GM12878 (cell line): ENCODE results near the gene TSFM. TPM values are rescaled to one million over a fixed set of nuclear protein-coding genes. Genes with fewer than 3 reads are reported as not detected.

Source experiments
- ATAC-seq: fragments of 200-7000 bp; cut with Tn5 transposase; 3 replicates; pipeline ENCODE4 v1.9.1; 2020; ENCODE audit warnings: mild to moderate bottlenecking, moderate library complexity
- BruUV-seq: library from RNA; stranded (reverse); fragments of 400-500 nt; replicated peaks from 2 replicates; lab custom pipeline; 2021; lab: Mats Ljungman, UMichigan
- CTCF ChIA-PET: fragments of 300-600 bp; sonication (Branson Sonifier 250); formaldehyde crosslinking; extraction: SDS; loops from one replicate; lab custom pipeline; 2021; ENCODE audit warnings: inconsistent platforms; lab: Yijun Ruan, JAX
- POLR2A ChIA-PET: fragments of 350-600 bp; formaldehyde crosslinking; extraction: SDS; loops from one replicate; lab custom pipeline; 2021; ENCODE audit warnings: inconsistent platforms; lab: Charles Lee
- RAD21 ChIA-PET: fragments of 300-600 bp; sonication (Branson Sonifier 250); formaldehyde crosslinking; loops from one replicate; lab custom pipeline; 2023; ENCODE audit warnings: antibody characterized with exemption; ENCODE audit not compliant: unreplicated experiment; lab: Charles Lee
- SMC1A ChIA-PET: fragments of 300-600 bp; sonication (Branson Sonifier 250); formaldehyde crosslinking; loops from one replicate; lab custom pipeline; 2023; ENCODE audit not compliant: unreplicated experiment, uncharacterized antibody; lab: Charles Lee
- DNase-seq: peaks from one replicate; pipeline ENCODE4 v3.0.0-alpha.2; 2011; ENCODE audit warnings: low read depth, low spot score
- FAIRE-seq: peaks from 3 replicates; lab custom pipeline; 2011; peaks lifted over from hg19 to GRCh38; lab: Jason Lieb, UNC
- H2AFZ ChIP-seq: 2 replicates; pipeline ENCODE4 v1.6.0; 2011; ENCODE audit warnings: low read depth, low read length, control low read depth; ENCODE audit not compliant: control insufficient read depth
- H3K27ac ChIP-seq: 2 replicates; pipeline ENCODE4 v1.5.1; 2011; ENCODE audit warnings: control low read depth; ENCODE audit not compliant: control insufficient read depth, insufficient read depth
- H3K27me3 ChIP-seq, 2 experiments: replicated peaks in 1 of 2; 2 replicates each; pipeline versions ENCODE4 v1.6.0 to v1.6.1; 2011; ENCODE audit warnings: low read length in 1 of 2; ENCODE audit not compliant: control insufficient read depth in 2 of 2, insufficient read depth in 2 of 2
- H3K36me3 ChIP-seq, 2 experiments: 2 replicates each; pipeline ENCODE4 v1.5.1; 2011; ENCODE audit warnings: low read length in 1 of 2; ENCODE audit not compliant: control insufficient read depth in 2 of 2, insufficient read depth in 2 of 2
- H3K4me1 ChIP-seq: 2 replicates; pipeline ENCODE4 v1.6.1; 2011; ENCODE audit warnings: mild to moderate bottlenecking, low read length, moderate library complexity, mixed read lengths; ENCODE audit not compliant: control insufficient read depth, insufficient read depth
- H3K4me2 ChIP-seq: 2 replicates; pipeline ENCODE4 v1.6.0; 2011; ENCODE audit warnings: control low read depth; ENCODE audit not compliant: control insufficient read depth, insufficient read depth
- H3K4me3 ChIP-seq: fragments of 200-600 bp; sonication (generic); 2 replicates; pipeline ENCODE4 v1.5.1; 2016
- H3K79me2 ChIP-seq: 2 replicates; pipeline ENCODE4 v1.6.0; 2011; ENCODE audit warnings: low read length; ENCODE audit not compliant: control insufficient read depth, insufficient read depth
- H3K9ac ChIP-seq: 2 replicates; pipeline ENCODE4 v1.8.0; 2011; ENCODE audit warnings: low read length, control low read depth, mixed read lengths; ENCODE audit not compliant: control insufficient read depth, insufficient read depth
- H3K9me3 ChIP-seq: replicated peaks from 3 replicates; pipeline ENCODE4 v1.5.1; 2011; ENCODE audit warnings: mild to moderate bottlenecking, low read length; ENCODE audit not compliant: control insufficient read depth, insufficient read depth
- H4K20me1 ChIP-seq: 2 replicates; pipeline ENCODE4 v1.6.0; 2011; ENCODE audit not compliant: control insufficient read depth, insufficient read depth
- CHD2 ChIP-seq: IDR thresholded peaks from 2 replicates; pipeline ENCODE4 v1.6.1; 2011; ENCODE audit warnings: low read depth, low read length, improper control_type of control experiment, borderline replicate concordance
- GATAD2B ChIP-seq: fragments of 450-650 bp; conservative IDR thresholded peaks from 2 replicates; pipeline ENCODE4 v1.6.1; 2017; ENCODE audit warnings: low read depth, mild to moderate bottlenecking, moderate library complexity
- HDAC2 ChIP-seq: fragments of 200-600 bp; sonication (generic); IDR thresholded peaks from 2 replicates; pipeline ENCODE4 v1.6.1; 2017
- MXI1 ChIP-seq: fragments of 150-350 bp; IDR thresholded peaks from 2 replicates; pipeline ENCODE4 v1.6.1; 2011; ENCODE audit warnings: low read depth, mild to moderate bottlenecking, inconsistent platforms, low read length, improper control_type of control experiment
- NFXL1 ChIP-seq: fragments of 450-650 bp; IDR thresholded peaks from 2 replicates; pipeline ENCODE4 v1.6.1; 2017; ENCODE audit warnings: antibody characterized with exemption, mild to moderate bottlenecking, borderline replicate concordance
- NFYA ChIP-seq: IDR thresholded peaks from 2 replicates; pipeline ENCODE4 v1.6.1; 2011; ENCODE audit warnings: low read depth, mild to moderate bottlenecking, low read length, improper control_type of control experiment, borderline replicate concordance
- PML ChIP-seq: IDR thresholded peaks from 2 replicates; pipeline ENCODE4 v1.6.1; 2012; ENCODE audit warnings: low read length, inconsistent platforms
- POLR2AphosphoS5 ChIP-seq: IDR thresholded peaks from 2 replicates; pipeline ENCODE4 v1.6.1; 2011; ENCODE audit warnings: mild to moderate bottlenecking, low read length, inconsistent platforms
- SIN3A ChIP-seq: IDR thresholded peaks from 2 replicates; pipeline ENCODE4 v1.6.1; 2012; ENCODE audit warnings: low read depth, low read length, improper control_type of control experiment
- TCF12 ChIP-seq: IDR thresholded peaks from 2 replicates; pipeline ENCODE4 v1.6.1; 2011; ENCODE audit warnings: low read depth, mild to moderate bottlenecking, low read length
- ZNF24 ChIP-seq: fragments of 450-650 bp; IDR thresholded peaks from 2 replicates; pipeline ENCODE4 v1.6.1; 2017; ENCODE audit warnings: antibody characterized with exemption, mild to moderate bottlenecking
- ZZZ3 ChIP-seq: IDR thresholded peaks from 2 replicates; pipeline ENCODE4 v1.6.1; 2011; ENCODE audit warnings: low read depth; ENCODE audit not compliant: control insufficient read depth, insufficient read length
- WGBS: methylation state at CpG from one replicate; pipeline ENCODE4 v1.1.6; 2016; ENCODE audit warnings: low lambda C conversion rate; ENCODE audit not compliant: insufficient replicate concordance, insufficient coverage; ENCODE audit errors: missing lambda C conversion rate; 5-methylcytosine and 5-hydroxymethylcytosine counted together
- in situ Hi-C: fragments of 300-500 bp; cut with MboI; formaldehyde crosslinking; loops from 9 replicates; pipeline ENCODE4 v1.14.3; 2018; ENCODE audit warnings: mixed read lengths
- intact Hi-C: fragments of 100-400 bp; cut with micrococcal nuclease; formaldehyde crosslinking; loops from one replicate; pipeline ENCODE4 v1.14.2; 2022; ENCODE audit not compliant: unreplicated experiment
- polyA plus RNA-seq, 11 experiments: library from polyadenylated mRNA; depleted of rRNA in 4 of 11; unstranded in 6 of 11; stranded (reverse) in 5 of 11; fragments of >200 nt; fragmentation: Nextera tagmentation in 4 of 11; fragmentation: Illumina TruSeq in 1 of 11; extraction: Ambion mirVana in 4 of 11; extraction: Trizol in 1 of 11; gene quantifications; 1 replicate in 1 of 11; 2 replicates in 10 of 11; pipeline versions ENCODE4 v1.2.1 to v1.2.3, GENCODE V29; 2011 to 2016; ENCODE audit warnings: inconsistent platforms in 2 of 11, missing spikeins in 2 of 11, low read depth in 1 of 11
- total RNA-seq, 4 experiments: library from RNA; depleted of rRNA in 3 of 4; stranded (reverse); fragments of >200 nt in 3 of 4; fragmentation: Illumina TruSeq in 1 of 4; extraction: Trizol in 1 of 4; gene quantifications; 2 replicates each; pipeline versions ENCODE4 v1.2.1 to v1.2.3, GENCODE V29; 2013 to 2021
- TF ChIP-seq, protein P1 (sequence below): fragments of 450-650 bp; IDR thresholded peaks from 2 replicates; pipeline ENCODE4 v1.6.1; 2017; ENCODE audit warnings: borderline replicate concordance
- TF ChIP-seq, protein P2 (sequence below): fragments of 450-650 bp; IDR thresholded peaks from 2 replicates; pipeline ENCODE4 v1.6.1; 2017; ENCODE audit warnings: mild to moderate bottlenecking

The TSFM gene
- total and polyA plus RNA-seq, 10 of the 15 experiments (the other 5 are each of a cell fraction or from before 2014, with no cell fraction given), result 36.7 to 132 (median 45.6) TPM

- POLR2A ChIA-PET, result no interaction called here
- FAIRE-seq, result no peak
- H3K4me2 ChIP-seq, result no peak overlapping the region
Measured at GRCh38 chr12:57800965-57801364, 18.4 kb downstream of the TSFM start.

DNA sequence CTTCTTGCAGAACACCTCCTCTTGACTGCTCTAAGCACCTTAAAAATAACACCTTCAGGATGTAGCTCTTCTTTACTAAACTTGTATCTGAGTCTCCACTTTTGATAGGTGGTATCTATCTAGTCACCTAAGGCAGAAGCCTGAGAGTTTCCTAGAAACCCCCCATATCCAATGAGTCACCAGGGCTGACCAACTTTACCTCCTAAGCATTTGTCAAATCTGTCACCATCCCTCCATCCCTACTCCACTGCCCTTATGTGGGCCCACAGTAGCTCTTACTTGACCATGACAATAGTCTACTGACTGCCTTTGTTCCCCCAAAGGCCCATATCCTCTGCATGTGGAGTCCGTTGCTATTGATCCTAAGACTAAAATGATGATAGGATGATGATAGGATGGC is 20.0 kb downstream of the TSFM start:
- no peak overlapping the region for H3K4me3 ChIP-seq
- no peaks in the 10 kb centered on the region for H3K27me3 ChIP-seq
- no peaks in the 10 kb centered on the region for H3K9me3 ChIP-seq
- DNase-seq, result no peak
- SMC1A ChIA-PET, result interaction anchor here (1.0 to 3.1 kb wide), 9 partner anchors 8 to 101 kb away, joined by 3 to 22 read pairs (median 6); no protein-coding TSS in a partner anchor
- H3K4me1 ChIP-seq, result no peaks in the 10 kb centered on the region
- H3K36me3 ChIP-seq, result peaks cover 0 to 10% of the 10 kb centered on the region in 2 experiments; a peak in 3 of 4 replicates
- RAD21 ChIA-PET, result interaction anchor here (1.2 to 2.5 kb wide), 5 partner anchors 94 to 112 kb away, joined by 3 to 14 read pairs (median 8); no protein-coding TSS in a partner anchor
- no peak overlapping the region for H3K4me2 ChIP-seq
- no peak overlapping the region for H3K27ac ChIP-seq
- H3K9ac ChIP-seq, result no peak overlapping the region
- in situ Hi-C loops, result no loop called here
- H3K79me2 ChIP-seq, result no peaks in the 10 kb centered on the region
- CTCF ChIA-PET, result interaction anchor here (0.6 to 9.5 kb wide), 28 partner anchors 9 to 367 kb away, joined by 3 to 87 read pairs (median 4); partner anchors contain the start of genes AVIL and TSFM
- BruUV-seq, result no TSS peak
- intact Hi-C loops, result loop anchor here (1.0 kb wide), 1 partner anchor 103 kb away; no protein-coding TSS in a partner anchor
- POLR2A ChIA-PET, result no interaction called here
- WGBS, result 78% methylated on average over 1 of the region's 1 CpG
- no peaks in the 10 kb centered on the region for H4K20me1 ChIP-seq
- no peak for FAIRE-seq
- H2AFZ ChIP-seq, result no peak overlapping the region
- ATAC-seq, result no peak
- TF ChIP-seq HDAC2 (no peak), NFYA (no peak), SIN3A (no peak), ZZZ3 (no peak), GATAD2B (no peak), NFXL1 (no peak), POLR2AphosphoS5 (no peak), ZNF24 (no peak), PML (no peak), TCF12 (no peak), MXI1 (no peak)
- TF ChIP-seq, protein P1, sequence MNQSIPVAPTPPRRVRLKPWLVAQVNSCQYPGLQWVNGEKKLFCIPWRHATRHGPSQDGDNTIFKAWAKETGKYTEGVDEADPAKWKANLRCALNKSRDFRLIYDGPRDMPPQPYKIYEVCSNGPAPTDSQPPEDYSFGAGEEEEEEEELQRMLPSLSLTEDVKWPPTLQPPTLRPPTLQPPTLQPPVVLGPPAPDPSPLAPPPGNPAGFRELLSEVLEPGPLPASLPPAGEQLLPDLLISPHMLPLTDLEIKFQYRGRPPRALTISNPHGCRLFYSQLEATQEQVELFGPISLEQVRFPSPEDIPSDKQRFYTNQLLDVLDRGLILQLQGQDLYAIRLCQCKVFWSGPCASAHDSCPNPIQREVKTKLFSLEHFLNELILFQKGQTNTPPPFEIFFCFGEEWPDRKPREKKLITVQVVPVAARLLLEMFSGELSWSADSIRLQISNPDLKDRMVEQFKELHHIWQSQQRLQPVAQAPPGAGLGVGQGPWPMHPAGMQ, result no peak

More at GRCh38 chr12:57800965-57801364, 18.4 kb downstream of the TSFM start:
- Histone ChIP-seq H3K4me1 (no peaks in the 10 kb centered on the region), H3K4me3 (no peak overlapping the region), H2AFZ (no peak overlapping the region), H3K27ac (no peak overlapping the region), H3K9ac (no peak overlapping the region), H3K27me3 (no peaks in the 10 kb centered on the region), H3K36me3 (peaks cover 5 to 17% of the 10 kb centered on the region in 2 experiments), H3K9me3 (no peaks in the 10 kb centered on the region), H3K79me2 (no peaks in the 10 kb centered on the region), H4K20me1 (no peaks in the 10 kb centered on the region)
- no TSS peak for BruUV-seq
- TF ChIP-seq, protein P2, sequence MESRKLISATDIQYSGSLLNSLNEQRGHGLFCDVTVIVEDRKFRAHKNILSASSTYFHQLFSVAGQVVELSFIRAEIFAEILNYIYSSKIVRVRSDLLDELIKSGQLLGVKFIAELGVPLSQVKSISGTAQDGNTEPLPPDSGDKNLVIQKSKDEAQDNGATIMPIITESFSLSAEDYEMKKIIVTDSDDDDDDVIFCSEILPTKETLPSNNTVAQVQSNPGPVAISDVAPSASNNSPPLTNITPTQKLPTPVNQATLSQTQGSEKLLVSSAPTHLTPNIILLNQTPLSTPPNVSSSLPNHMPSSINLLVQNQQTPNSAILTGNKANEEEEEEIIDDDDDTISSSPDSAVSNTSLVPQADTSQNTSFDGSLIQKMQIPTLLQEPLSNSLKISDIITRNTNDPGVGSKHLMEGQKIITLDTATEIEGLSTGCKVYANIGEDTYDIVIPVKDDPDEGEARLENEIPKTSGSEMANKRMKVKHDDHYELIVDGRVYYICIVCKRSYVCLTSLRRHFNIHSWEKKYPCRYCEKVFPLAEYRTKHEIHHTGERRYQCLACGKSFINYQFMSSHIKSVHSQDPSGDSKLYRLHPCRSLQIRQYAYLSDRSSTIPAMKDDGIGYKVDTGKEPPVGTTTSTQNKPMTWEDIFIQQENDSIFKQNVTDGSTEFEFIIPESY, result no peak
- no peak for TF ChIP-seq MXI1
- TF ChIP-seq CHD2, result no peak
- ChIA-PET RAD21 (no interaction called here), CTCF (interaction anchor here (0.8 to 9.5 kb wide), 6 partner anchors 9 to 103 kb away, joined by 3 to 87 read pairs (median 3); no protein-coding TSS in a partner anchor), SMC1A (interaction anchor here (0.9 to 3.1 kb wide), 4 partner anchors 32 to 103 kb away, joined by 3 to 22 read pairs (median 9); no protein-coding TSS in a partner anchor)
- in situ Hi-C loops, result no loop called here
- WGBS, result 98% methylated on average over 3 of the region's 3 CpGs
- no peak for DNase-seq
- no peak for ATAC-seq
- intact Hi-C loops, result no loop called here
